ENCODE results near the gene PRRG4. TPM values are rescaled to one million over a fixed set of nuclear protein-coding genes. Genes with fewer than 3 reads are reported as not detected.

The PRRG4 gene
- total and polyA plus RNA-seq, 2 of the 13 experiments (the other 11 are each of a cell fraction or from before 2014, with no cell fraction given), result 0.24 to 0.95 TPM

- Histone ChIP-seq H3K4me2 (ENCODE audit: low read depth, low read length) (no peak overlapping the region), H3K36me3 (replicated peaks in 1 of 2; ENCODE audit: control insufficient read depth in 1 of 2, insufficient read depth in 2 of 2, low read length in 2 of 2) (no peaks in the 10 kb centered on the region), H3K4me3 (replicated peaks in 1 of 3; ENCODE audit: insufficient read depth in 1 of 3, low read depth in 2 of 3, low read length in 3 of 3) (no peak overlapping the region), H3K4me1 (ENCODE audit: insufficient read depth, low read length) (no peaks in the 10 kb centered on the region; the same call in 1 of the 2 replicates), H3K9ac (ENCODE audit: insufficient read depth, low read depth, low read length) (no peak overlapping the region), H3K27me3 (ENCODE audit: control insufficient read depth in 1 of 2, insufficient read depth in 2 of 2, low read length in 2 of 2) (no peaks in the 10 kb centered on the region), H4K20me1 (ENCODE audit: insufficient read depth, low read length) (no peaks in the 10 kb centered on the region), H3K9me3 (ENCODE audit: low read length) (no peaks in the 10 kb centered on the region), H2AFZ (ENCODE audit: low read length) (no peak overlapping the region), H3K27ac (ENCODE audit: extremely low read length, insufficient read depth, low read length) (no peak overlapping the region), H3K79me2 (ENCODE audit: insufficient read depth, low read length) (no peaks in the 10 kb centered on the region)
- POLR2A ChIA-PET, result no interaction called here
- ATAC-seq, result peak; percentile 96
- BruUV-seq (replicated peaks), result no TSS peak
- intact Hi-C loops (cut with micrococcal nuclease; ENCODE audit: unreplicated experiment) (no loop called here), in situ Hi-C loops (cut with HindIII; ENCODE audit: extremely low pct_ligation_motif_present, low pct_unique_long_range_greater_than_20kb) (no loop called here)
- 13% methylated on average over 2 of the region's 2 CpGs for WGBS (ENCODE audit: low lambda C conversion rate)
- CTCF ChIA-PET (ENCODE audit: low intra/inter-chr PET ratio, low total read pairs), result no interaction called here
- no peak for TF ChIP-seq SKIL (CRISPR knock-in tag; IDR thresholded peaks at IDR 0.05; ENCODE audit: borderline replicate concordance)
- peak; percentile 46 for TF ChIP-seq SMC3 (IDR thresholded peaks at IDR 0.05; ENCODE audit: low read length)
- peak; percentile 67 for TF ChIP-seq CTCF (CRISPR knock-in tag; IDR thresholded peaks at IDR 0.05)
- TF ChIP-seq CEBPG (CRISPR knock-in tag; IDR thresholded peaks at IDR 0.05), result peak; percentile 38; the same call in 1 of the 2 replicates
- no peak for TF ChIP-seq ZNF7 (CRISPR knock-in tag; IDR thresholded peaks at IDR 0.05)
- TF ChIP-seq STAG1 (CRISPR knock-in tag; IDR thresholded peaks at IDR 0.05), result peak; percentile 59
- no peak for FAIRE-seq
- no peak for DNase-seq (ENCODE audit: low spot score)
Measured at GRCh38 chr11:32870676-32871075, 40.9 kb downstream of the PRRG4 start.
